DMS153 treated with DMSO at 0.1 percent for 48 hours (cell line): ENCODE results near the gene PLA2G6.

Experiments used
- DNase-seq: peaks from one replicate; lab custom pipeline; 2025; ENCODE audit not compliant: unreplicated experiment; lab: John Stamatoyannopoulos, UW

Gene PLA2G6

DNA sequence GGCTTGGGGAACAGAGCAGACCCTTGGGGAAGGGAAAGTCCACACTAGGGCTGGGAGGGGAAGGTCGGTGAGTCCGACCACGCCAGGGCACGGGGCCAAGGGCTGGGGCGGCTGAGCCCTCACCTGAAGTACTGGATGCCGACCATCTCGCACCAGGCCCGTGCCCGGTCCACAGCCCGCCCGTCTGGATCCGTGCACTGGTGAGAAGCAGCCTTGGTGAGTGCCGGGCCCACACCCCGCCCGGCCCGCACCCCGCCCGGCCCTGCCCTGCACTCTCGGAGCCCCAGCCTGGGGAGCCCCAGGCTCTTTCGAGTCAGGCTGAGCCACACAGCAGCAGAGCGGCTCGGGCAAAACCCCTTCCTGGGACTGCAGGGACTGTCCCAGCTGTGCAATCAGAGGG is 69.2 kb downstream of the PLA2G6 start:
- no peak for DNase-seq

GRCh38 chr22:38111925-38112355 is 69.7 kb downstream of the PLA2G6 start:
- no peak for DNase-seq

- DNase-seq = no peak
Observed at GRCh38 chr22:38110863-38111852, 70.5 kb downstream of the PLA2G6 start.

DNA sequence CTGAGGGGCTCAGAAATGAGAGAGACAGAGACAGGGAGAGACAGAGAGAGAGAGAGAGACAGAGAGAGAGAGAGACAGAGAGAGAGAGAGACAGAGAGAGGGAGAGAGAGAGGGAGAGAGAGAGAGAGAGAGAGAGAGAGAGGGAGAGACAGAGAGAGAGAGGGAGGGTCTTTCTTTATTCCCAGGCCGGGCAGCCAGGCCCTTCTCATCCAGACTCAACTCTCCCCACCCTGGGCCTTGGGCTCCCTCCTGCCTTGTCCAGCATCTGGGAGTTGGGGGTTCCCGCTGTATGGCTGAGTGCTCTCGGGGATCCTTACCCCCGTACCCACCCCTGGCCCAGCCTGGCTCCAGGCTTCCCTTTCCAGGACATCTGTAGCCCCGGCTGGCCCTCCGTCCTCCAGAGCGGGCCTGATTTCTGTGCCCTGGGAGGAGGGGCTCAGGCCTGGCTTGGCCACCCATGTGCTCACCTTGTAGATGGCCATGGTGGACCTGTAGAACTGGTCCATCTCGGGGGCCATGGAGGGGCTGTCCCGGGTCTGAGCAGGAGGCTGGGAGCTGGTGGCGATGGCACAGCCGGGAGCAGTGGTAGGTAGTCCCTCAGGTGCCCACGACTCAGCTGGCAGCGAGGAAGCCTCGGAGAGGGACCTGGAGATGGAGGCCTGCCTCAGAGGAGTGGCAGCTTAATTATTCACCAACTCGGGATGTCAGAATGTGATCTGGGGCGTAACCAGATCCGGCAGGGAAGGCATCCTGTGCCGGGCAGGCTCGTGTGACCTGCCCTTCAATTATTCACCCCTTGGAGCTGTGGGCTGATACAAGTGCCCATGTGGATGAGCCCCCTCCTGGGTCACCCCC is 71.4 kb downstream of the PLA2G6 start, which contains the start of gene BAIAP2L2:
Gene BAIAP2L2, minus strand, starts transcription at position 677 of the 855 bp plus-strand sequence. Its CDS starts 159 bp downstream, at position 518.
- no peak for DNase-seq

GRCh38 chr22:38109371-38110001 is 72.1 kb downstream of the PLA2G6 start:
- DNase-seq = no peak

DNA sequence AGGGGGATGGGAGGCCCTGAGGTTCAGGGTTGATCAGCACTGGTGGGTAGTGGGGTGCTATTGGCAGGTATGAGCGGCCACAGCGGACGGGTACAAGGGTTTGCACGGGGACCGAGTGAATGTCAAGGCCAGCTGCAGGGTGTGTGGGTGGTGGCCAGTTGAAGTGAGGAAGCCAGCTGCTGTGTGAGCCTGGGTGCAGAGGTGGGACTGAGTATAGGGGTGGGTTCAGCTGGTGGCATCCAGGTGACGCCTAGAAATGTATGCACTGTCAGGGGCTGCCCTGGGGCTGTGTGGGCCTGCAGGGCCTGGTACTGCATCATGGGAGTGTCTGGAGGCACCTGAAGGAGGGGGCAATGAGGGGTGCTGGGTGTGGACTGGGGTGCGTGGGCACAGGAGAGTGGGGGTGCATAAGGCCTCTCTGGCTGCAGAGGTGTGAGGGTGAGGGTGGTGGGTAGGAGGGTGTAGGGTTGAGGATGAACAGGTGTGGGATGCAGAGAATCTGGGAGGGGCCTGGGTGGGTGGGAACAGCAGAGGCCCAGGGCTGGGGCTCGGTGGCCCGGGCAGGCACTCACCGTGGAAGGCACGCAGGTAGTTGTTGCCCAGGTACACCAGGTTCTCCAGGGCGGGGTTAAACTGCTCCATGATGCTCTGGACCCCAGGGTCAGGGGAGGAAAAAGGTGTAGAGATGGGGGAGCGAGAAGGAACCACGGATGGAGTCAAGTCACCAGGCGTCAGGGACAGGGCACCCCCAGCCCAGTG is 72.9 kb downstream of the PLA2G6 start:
- no peak for DNase-seq

- DNase-seq = no peak
Observed at GRCh38 chr22:38107692-38108515, 73.7 kb downstream of the PLA2G6 start.

- DNase-seq = no peak
Observed at GRCh38 chr22:38106814-38107578, 74.6 kb downstream of the PLA2G6 start.

DNA sequence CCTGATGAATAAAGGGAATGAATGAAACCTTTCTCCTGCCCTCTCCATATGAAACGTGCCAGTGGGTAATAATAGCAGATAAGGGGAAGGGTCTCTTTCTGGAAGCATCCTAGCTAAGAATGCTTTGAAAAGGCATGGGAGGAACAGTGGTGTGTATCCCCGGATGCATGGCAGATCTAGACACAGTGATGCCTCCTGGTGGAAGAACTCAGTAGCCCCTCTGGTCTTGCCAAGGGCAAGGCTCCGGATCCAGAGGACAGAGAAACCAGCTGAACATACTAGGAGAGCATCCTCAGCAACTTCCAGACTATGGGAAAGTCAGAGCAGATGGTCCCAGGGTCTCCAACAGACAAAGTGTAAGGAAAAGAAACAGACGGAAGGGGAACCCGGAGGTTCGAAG is 77.5 kb downstream of the PLA2G6 start:
- no peak for DNase-seq

DNA sequence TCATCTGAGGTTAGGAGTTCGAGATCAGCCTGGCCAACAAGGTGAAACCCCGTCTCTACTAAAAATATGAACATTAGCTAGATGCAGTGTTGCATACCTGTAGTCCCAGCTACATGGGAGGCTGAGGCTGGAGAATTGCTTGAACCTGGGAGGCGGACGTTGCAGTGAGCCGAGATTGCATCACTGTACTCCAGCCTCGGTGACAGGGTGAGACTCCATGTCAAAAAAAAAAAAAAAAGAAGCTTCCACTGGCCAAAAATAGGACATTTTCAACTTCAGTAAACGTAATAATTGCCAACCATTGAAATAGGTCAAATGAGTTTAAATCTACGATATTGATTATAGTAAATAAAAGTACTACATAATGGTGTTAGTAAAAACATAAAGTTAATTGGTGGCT is 78.0 kb downstream of the PLA2G6 start:
- no peak for DNase-seq

DNA sequence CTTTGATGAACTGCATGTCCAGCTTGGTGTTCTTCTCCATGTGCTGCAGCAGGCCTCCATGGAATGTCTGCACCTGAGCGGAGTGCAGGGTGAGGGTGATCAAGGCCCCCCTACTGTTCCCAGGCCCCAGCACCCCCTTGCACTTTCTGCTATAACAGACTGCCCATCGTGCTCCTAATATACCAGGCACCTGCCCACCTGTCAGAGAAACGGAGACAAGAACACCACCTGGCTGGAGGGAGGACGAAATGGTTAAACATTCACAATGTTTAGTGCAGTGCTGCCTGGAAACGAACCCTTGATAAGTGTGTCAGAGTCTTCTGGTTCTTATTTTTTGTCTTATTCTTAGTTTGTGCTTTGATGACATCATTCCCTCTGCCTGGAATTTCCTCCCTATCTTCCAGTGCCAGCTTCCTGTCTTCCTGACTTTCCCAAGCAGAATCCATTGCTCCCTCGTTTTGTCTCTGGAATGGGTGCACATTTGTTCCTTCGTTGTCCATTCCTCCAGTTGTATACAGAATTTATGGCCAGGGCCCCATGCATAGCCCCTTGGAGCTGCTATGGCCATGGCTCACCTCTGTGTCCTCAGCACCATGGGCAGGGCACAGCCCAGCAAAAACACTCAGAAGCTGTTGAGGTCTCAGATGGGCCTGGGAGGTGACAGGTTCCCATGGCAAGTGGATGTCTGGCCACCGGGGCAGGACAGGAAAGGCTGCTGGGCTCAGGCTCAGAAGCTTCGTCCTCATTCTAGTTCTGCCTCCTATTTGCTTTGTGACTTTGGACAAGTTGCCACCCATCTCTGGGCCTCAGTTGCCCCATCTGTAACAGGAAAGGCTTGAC is 83.0 kb downstream of the PLA2G6 start:
- DNase-seq = no peak

DNA sequence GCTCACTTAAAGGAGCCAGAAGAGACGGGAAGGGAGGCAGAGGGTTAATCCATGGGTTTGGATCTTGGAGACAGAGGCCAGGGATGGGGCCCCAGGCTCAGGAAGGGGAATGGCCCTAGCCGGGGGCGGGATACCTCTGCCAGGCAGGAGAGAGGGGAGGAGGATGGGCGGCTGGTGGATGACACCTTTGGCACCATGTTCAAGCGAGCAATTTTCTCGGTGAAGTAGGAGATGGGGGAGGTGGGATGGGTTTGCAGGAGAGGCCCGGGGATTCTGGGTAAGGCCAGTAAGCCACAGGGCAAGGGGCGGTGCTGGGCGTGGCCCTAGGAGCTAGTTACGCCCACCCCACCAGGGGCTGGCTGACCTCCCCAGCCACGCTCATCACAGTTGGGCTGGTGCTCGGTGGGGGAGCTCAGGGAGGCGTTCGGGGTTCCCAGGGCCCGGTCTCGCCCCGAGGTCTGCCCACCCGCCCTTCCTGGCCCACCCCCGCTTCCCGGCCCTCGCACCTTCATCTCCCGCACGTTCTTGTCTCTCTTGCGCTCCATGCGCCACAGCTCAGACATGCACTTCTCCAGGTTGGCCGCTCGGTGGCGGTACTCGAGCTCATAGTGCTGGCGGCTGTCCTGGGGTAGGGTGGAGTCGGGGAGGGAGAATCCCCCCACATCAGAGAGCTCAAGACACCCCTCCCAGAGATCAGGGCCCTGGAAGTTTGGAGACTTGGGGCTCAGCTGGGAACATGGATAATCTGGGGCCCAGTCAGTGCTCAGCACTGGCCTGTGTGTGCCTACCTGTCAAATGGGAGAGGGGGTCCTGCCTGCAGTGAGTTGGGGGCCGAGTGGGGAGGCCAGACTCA is 83.8 kb downstream of the PLA2G6 start:
- DNase-seq = no peak

DNA sequence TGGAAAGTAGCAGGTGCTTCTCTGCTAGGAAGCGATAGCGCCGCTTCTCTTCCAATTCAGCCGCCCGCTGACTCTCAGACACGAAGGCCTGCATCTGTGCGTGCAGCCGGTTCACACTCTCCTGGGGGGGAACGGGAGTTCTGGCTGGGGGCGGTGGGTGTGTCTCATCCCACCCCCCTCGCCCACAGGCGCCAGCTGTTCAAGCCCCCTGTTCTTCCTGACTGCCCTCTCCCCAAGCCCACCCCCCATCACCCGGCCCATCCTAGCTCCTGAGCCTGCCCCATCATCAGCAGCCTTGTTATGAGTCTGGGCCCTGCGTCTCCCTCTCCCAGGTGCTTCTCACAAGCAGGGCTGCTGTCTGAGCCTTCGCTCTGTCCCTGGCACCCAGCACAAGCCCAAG is 84.6 kb downstream of the PLA2G6 start:
- no peak for DNase-seq

DNA sequence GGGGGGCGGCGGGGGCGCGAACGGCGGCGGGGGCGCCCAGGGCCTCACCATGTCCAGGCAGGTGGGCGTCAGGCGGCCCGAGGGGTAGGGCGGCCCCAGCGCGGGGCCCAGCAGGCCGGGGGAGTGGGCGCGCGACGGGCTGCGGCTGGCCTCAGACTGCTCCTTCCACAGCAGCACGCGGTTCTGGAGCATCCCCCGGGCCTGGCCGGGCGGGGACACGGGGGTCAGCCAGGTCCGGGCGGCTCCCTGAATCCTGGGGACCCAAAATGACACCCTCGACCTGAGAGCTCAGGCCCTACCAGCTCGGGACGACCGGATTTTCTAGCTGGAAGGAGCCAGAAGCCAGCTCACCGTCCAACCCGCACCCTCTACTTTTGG is 92.2 kb downstream of the PLA2G6 start:
- no peak for DNase-seq

GRCh38 chr22:38088629-38089473 is 92.8 kb downstream of the PLA2G6 start:
- DNase-seq = no peak

DNA sequence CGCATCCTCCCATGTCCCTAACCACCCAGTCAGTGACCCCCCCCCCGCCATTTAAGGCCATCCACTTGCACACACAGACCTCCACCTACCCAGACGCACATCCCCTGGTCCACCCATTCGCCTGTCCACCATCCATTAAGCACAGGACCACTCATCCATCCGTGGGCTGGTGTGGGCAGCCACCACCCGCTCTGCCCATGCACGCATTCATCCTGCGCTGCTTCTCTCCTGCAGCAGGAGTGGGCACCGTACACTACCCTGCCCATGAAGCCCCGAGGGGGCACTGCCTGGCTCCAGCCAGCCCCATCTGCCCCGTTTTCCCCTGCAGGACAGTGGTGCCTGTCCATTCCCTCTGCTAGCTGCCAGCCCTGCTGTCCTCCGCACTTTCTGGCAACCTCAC is 93.8 kb downstream of the PLA2G6 start:
- DNase-seq = no peak
